B cell (primary cell): ENCODE measurements around the gene GGCT. TPM values are rescaled to one million over a fixed set of nuclear protein-coding genes. Genes with fewer than 3 reads are reported as not detected.

Experiments used
- ATAC-seq: fragments of 200-7000 bp; cut with Tn5 transposase; one replicate; pipeline ENCODE4 v1.10.0; 2021; ENCODE audit warnings: low read depth, mild to moderate bottlenecking, moderate number of reproducible peaks, moderate library complexity
- CTCF ChIA-PET: fragments of 350-600 bp; sonication (Branson Sonifier 250); formaldehyde crosslinking; loops from one replicate; lab custom pipeline; 2021; ENCODE audit warnings: antibody characterized with exemption, inconsistent platforms; lab: Charles Lee
- POLR2A ChIA-PET: fragments of 350-600 bp; sonication (Branson Sonifier 250); formaldehyde crosslinking; loops from one replicate; lab custom pipeline; 2021; ENCODE audit warnings: antibody characterized with exemption; lab: Charles Lee
- DNase-seq: peaks from one replicate; pipeline ENCODE4 v3.0.0; 2013
- H2AFZ ChIP-seq: 2 replicates; pipeline ENCODE4 v1.6.1; 2012; ENCODE audit warnings: mild to moderate bottlenecking, low read depth, low read length; ENCODE audit not compliant: insufficient read depth, poor library complexity, severe bottlenecking
- H3K27ac ChIP-seq, 2 donors: 1 replicate in 1 of 2; 2 replicates in 1 of 2; pipeline ENCODE4 v1.5.1; 2012 to 2013; ENCODE audit warnings: low read length in 2 of 2, mild to moderate bottlenecking in 2 of 2, moderate library complexity in 1 of 2
- H3K27me3 ChIP-seq, 4 experiments: fragments of 200-600 bp in 1 of 4; sonication (generic) in 1 of 4; replicated peaks in 1 of 4; 1 replicate in 2 of 4; 2 replicates in 2 of 4; pipeline versions ENCODE4 v1.6.1 to v1.7.0; 2013 to 2016; ENCODE audit warnings: low read length in 3 of 4, mild to moderate bottlenecking in 2 of 4, mixed read lengths in 1 of 4, moderate library complexity in 1 of 4; ENCODE audit not compliant: insufficient read depth in 4 of 4, control insufficient read depth in 3 of 4; ENCODE audit errors: control extremely low read depth in 1 of 4
- H3K36me3 ChIP-seq, 2 experiments: replicated peaks in 1 of 2; 1 replicate in 1 of 2; 2 replicates in 1 of 2; pipeline versions ENCODE4 v1.6.1 to v1.7.1; 2013; ENCODE audit warnings: low read length in 1 of 2; ENCODE audit not compliant: insufficient read depth in 2 of 2, control insufficient read depth in 1 of 2; ENCODE audit errors: control extremely low read depth in 1 of 2, extremely low read depth in 1 of 2
- H3K4me1 ChIP-seq, 2 donors: fragments of 200-600 bp in 1 of 2; sonication (generic) in 1 of 2; 1 replicate in 1 of 2; 2 replicates in 1 of 2; pipeline versions ENCODE4 v1.5.1 to v1.6.1; 2013 to 2017; ENCODE audit warnings: low read length in 2 of 2; ENCODE audit not compliant: control insufficient read depth in 2 of 2, insufficient read depth in 2 of 2
- H3K4me2 ChIP-seq: replicated peaks from 2 replicates; pipeline ENCODE3; 2012; ENCODE audit warnings: mild to moderate bottlenecking, low read depth, low read length; ENCODE audit not compliant: poor library complexity, severe bottlenecking
- H3K4me3 ChIP-seq, 5 experiments: fragments of 200-600 bp in 1 of 5; sonication (generic) in 1 of 5; 1 replicate in 3 of 5; 2 replicates in 2 of 5; pipeline versions ENCODE4 v1.5.1 to v1.7.0; 2011 to 2016; ENCODE audit warnings: low read length in 4 of 5, mild to moderate bottlenecking in 4 of 5, low read depth in 2 of 5, control low read depth in 1 of 5, moderate library complexity in 1 of 5; ENCODE audit not compliant: insufficient read depth in 1 of 5; ENCODE audit errors: control extremely low read depth in 1 of 5, extremely low read depth in 1 of 5
- H3K79me2 ChIP-seq: fragments of 200-600 bp; sonication (generic); one replicate; pipeline ENCODE4 v1.6.0; 2016; ENCODE audit warnings: low read length; ENCODE audit not compliant: control insufficient read depth, insufficient read depth
- H3K9ac ChIP-seq: fragments of 200-600 bp; sonication (generic); 2 replicates; pipeline ENCODE4 v1.6.1; 2017; ENCODE audit warnings: mild to moderate bottlenecking, low read length, moderate library complexity
- H3K9me3 ChIP-seq, 3 donors: one replicate each; pipeline versions ENCODE4 v1.6.1 to v1.7.1; 2013; ENCODE audit warnings: low read length in 2 of 3; ENCODE audit not compliant: control insufficient read depth in 2 of 3, insufficient read depth in 1 of 3; ENCODE audit errors: control extremely low read depth in 1 of 3
- H4K20me1 ChIP-seq: 2 replicates; pipeline ENCODE4 v1.6.0; 2012; ENCODE audit warnings: mild to moderate bottlenecking, low read length; ENCODE audit not compliant: insufficient read depth, control insufficient read depth, poor library complexity, severe bottlenecking
- H3K27ac Mint-ChIP-seq: one replicate; pipeline ENCODE4 v1.8.0; 2021; ENCODE audit warnings: mixed read lengths
- H3K27me3 Mint-ChIP-seq: one replicate; pipeline ENCODE4 v1.8.0; 2021; ENCODE audit warnings: mixed read lengths
- H3K4me1 Mint-ChIP-seq: one replicate; pipeline ENCODE4 v1.8.0; 2021; ENCODE audit warnings: mixed read lengths
- H3K4me3 Mint-ChIP-seq: one replicate; pipeline ENCODE4 v1.8.0; 2021; ENCODE audit warnings: mixed read lengths
- H3K9me3 Mint-ChIP-seq: one replicate; pipeline ENCODE4 v1.8.0; 2022; ENCODE audit warnings: mixed read lengths; ENCODE audit not compliant: insufficient read depth
- CTCF ChIP-seq: fragments of 200-600 bp; IDR thresholded peaks from one replicate; pipeline ENCODE4 v1.8.0; 2022; ENCODE audit warnings: antibody characterized with exemption, mild to moderate bottlenecking
- EZH2 ChIP-seq: IDR thresholded peaks from 2 replicates; pipeline ENCODE4 v1.6.1; 2012; ENCODE audit warnings: borderline replicate concordance, low read depth, mild to moderate bottlenecking, moderate library complexity, low read length; ENCODE audit not compliant: insufficient read depth, poor library complexity, severe bottlenecking
- intact Hi-C: fragments of 100-400 bp; cut with micrococcal nuclease; formaldehyde crosslinking; loops from one replicate; pipeline ENCODE4 v1.10.0; 2022
- polyA plus RNA-seq: library from polyadenylated mRNA; depleted of rRNA; stranded (reverse); fragments of >200 nt; gene quantifications from 2 replicates; pipeline ENCODE4 v1.2.3, GENCODE V29; 2012
- total RNA-seq, 2 donors: library from RNA; stranded (reverse); fragments of 120-200 nt in 1 of 2; gene quantifications; 1 replicate in 1 of 2; 2 replicates in 1 of 2; pipeline versions ENCODE4 v1.2.3 to v1.2.4, GENCODE V29; 2013 to 2022

Gene GGCT
- total and polyA plus RNA-seq, 2 donors (not counting 1 experiment from before 2014, with no cell fraction given) = 8.1 to 12.5 TPM

GRCh38 chr7:30493228-30493627 lies 11.4 kb downstream of the GGCT start:
- ATAC-seq (no peak), DNase-seq (no peak)
- H2AFZ ChIP-seq = no peak overlapping the region
- no peaks in the 10 kb centered on the region for H3K9me3 Mint-ChIP-seq
- ChIA-PET POLR2A (no interaction called here), CTCF (no interaction called here)
- peaks cover 0 to 4% (median 4%) of the 10 kb centered on the region in 3 donors for H3K9me3 ChIP-seq
- TF ChIP-seq EZH2 (no peak), CTCF (no peak)
- H3K27me3 ChIP-seq = no peaks in the 10 kb centered on the region
- H3K4me1 ChIP-seq = no peaks in the 10 kb centered on the region
- no peak overlapping the region for H3K4me3 ChIP-seq
- H3K4me3 Mint-ChIP-seq = no peak overlapping the region
- no peak overlapping the region for H3K27ac ChIP-seq
- no peak overlapping the region for H3K4me2 ChIP-seq
- no peak overlapping the region for H3K27ac Mint-ChIP-seq
- H4K20me1 ChIP-seq = no peaks in the 10 kb centered on the region
- intact Hi-C loops = no loop called here
- no peaks in the 10 kb centered on the region for H3K4me1 Mint-ChIP-seq
- peaks cover 4% of the 10 kb centered on the region for H3K27me3 Mint-ChIP-seq
- peaks cover 6 to 8% of the 10 kb centered on the region in 2 experiments for H3K36me3 ChIP-seq
- no peak overlapping the region for H3K9ac ChIP-seq
- H3K79me2 ChIP-seq = no peaks in the 10 kb centered on the region

GRCh38 chr7:30491417-30491816 lies 13.2 kb downstream of the GGCT start:
- intact Hi-C loops = no loop called here
- no peak for DNase-seq
- peaks cover 0 to 4% (median 4%) of the 10 kb centered on the region in 3 donors for H3K9me3 ChIP-seq
- no peaks in the 10 kb centered on the region for H3K4me1 ChIP-seq
- no peaks in the 10 kb centered on the region for H3K4me1 Mint-ChIP-seq
- peaks cover 4% of the 10 kb centered on the region for H3K27me3 Mint-ChIP-seq
- H2AFZ ChIP-seq = no peak overlapping the region
- no peaks in the 10 kb centered on the region for H3K27me3 ChIP-seq
- no peak overlapping the region for H3K9ac ChIP-seq
- no peak overlapping the region for H3K27ac ChIP-seq
- CTCF ChIA-PET = no interaction called here
- peaks cover 2 to 5% of the 10 kb centered on the region in 2 experiments for H3K36me3 ChIP-seq
- H3K9me3 Mint-ChIP-seq = no peaks in the 10 kb centered on the region
- no peak overlapping the region for H3K4me2 ChIP-seq
- TF ChIP-seq EZH2 (no peak), CTCF (no peak)
- H3K4me3 Mint-ChIP-seq = no peak overlapping the region
- no peak overlapping the region for H3K4me3 ChIP-seq
- no peak for ATAC-seq
- no peaks in the 10 kb centered on the region for H4K20me1 ChIP-seq
- H3K79me2 ChIP-seq = no peaks in the 10 kb centered on the region
- POLR2A ChIA-PET = no interaction called here
- no peak overlapping the region for H3K27ac Mint-ChIP-seq
